UCSD-AML1 (cell line): ENCODE measurements around the gene MUC3A.
"Not testable (repeated sequence)": the region's sequence is repeated elsewhere in the genome, so short reads cannot be mapped to it uniquely, and the experiment has no call there.

ENCODE experiments used
- DNase-seq: peaks from one replicate; lab custom pipeline; 2025; ENCODE audit not compliant: unreplicated experiment; lab: John Stamatoyannopoulos, UW

The MUC3A gene

DNA sequence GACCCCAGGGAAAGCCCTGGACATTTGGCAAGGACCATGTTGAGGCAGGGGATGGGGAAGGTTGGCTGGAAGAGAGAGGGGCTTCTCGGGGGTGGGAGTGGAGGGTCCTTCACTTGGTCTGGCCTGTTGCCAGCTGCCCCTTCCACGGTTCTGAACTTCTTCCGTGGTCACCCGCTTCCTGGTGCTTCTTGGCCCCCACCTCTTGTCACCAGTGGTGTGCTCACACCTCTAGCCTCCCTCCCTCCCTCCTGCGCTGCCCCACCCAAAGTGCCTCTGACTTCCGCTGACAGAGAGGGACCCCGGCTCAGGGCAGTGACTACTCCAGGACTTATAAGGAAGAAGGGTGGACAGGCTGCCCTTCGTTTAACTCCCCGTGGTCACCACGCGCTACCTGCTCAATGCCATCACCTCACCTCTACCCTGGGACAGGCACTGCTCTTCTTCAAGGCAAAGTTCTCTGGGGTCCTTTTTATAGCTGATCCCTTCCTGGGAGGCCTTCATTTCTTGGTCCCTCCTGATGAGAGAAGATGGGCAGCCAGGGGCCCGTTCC lies 19.8 kb downstream of the MUC3A start, which contains the start of gene MUC12:
Gene MUC12 (plus strand): TSS at position 500 of the 550 bp plus-strand sequence. CDS start 58 bp downstream, outside the sequence.
- DNase-seq, result no peak

DNA sequence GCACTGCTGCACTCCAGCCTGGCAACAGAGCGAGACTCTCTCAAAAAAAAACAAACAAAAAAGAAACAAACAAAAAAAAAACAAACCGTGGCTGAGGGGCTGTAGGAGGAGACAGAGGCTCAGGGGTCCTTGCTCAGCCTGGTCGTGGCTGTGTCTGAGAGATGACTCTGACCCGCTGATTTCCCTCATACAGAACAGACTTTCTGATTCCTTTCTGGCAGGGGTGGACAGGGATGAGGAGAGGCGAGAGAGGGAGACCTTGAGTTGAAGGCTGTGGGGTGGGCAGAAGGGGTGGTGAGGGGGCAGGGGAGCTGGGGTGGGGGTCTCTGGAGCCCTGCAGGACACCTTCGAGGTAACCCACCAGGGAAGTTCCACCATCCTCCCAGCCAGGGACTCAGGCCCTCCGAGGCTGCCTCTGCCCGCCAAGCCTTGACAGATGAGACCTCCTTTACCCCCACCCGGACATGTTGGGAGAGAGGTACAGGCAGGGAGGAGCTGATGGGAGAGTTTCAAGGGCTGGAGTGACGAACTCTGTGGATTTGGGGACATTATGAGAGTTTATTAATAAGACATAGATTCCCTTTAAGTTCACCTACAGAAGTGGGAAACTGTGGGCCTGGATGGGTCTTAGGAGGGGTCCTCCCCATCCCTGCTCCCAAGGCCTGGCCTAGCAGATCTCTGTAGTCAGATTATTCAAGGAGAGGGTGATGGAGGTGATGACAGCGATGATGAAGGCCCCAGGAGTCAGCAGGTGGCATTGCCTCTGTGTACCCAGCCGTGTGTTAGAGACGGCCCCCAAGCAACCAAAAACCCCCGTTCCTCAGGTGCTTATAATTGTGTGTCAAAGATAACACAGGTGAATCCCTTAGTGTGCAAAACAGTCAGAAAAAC lies 22.0 kb downstream of the MUC3A start:
- DNase-seq, result no peak

DNA sequence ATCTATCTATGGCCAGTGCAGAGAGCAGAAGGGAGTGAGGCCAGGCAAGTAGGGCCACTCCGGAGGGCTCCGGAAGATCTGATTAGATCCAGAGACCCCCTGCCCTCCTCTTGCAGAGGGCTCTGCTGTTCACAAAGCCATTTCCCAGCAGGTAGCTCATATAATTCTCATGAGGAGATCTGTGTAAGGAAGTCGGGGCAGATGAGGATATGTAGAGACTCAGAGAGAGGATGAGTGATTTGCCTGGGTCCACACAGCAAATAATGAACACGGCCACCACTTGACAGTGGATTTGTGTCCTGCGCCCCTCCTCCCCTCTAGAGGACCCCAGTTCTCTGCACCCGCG lies 22.6 kb downstream of the MUC3A start:
- no peak for DNase-seq

DNA sequence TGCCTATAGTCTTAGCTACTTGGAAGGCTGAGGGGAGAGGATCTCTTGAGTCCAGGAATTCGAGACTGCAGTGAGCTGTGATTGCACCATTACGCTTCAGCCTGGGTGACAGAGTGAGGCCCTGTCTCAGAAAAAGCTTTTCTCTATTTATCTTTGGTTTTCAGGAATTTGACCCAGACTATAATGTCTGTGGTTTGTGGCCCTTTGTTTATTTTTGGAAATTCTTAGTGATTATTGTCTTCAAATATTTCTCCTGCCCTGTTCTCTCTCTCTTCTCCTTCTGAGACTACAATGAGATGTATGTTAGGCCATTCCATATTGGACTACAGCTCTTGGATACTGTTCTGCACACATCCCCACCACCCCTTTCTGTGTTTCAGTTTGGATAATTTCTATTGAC lies 24.7 kb downstream of the MUC3A start:
- DNase-seq, result no peak

DNA sequence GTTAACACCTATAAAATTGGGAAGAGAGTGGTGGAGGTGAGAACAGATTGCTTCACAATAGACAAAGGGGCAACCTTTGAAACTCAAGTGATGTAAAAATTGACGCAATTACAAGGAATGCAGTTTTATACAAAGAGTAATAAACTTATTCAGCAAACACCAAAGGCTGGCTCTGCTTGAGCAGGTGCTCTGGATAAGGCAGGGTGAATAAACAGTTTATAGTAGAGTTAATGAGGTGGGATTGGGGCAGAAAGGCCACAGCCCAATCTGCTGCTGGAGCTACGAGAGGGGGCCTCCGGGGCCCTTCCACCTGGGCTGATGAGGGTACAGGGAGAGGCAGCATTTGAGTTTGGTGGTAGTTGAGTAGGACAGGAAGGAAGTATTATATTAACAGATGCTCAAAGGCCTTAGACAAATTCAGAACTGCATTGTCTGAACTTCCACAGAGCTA lies 26.1 kb downstream of the MUC3A start:
- DNase-seq, result no peak

DNA sequence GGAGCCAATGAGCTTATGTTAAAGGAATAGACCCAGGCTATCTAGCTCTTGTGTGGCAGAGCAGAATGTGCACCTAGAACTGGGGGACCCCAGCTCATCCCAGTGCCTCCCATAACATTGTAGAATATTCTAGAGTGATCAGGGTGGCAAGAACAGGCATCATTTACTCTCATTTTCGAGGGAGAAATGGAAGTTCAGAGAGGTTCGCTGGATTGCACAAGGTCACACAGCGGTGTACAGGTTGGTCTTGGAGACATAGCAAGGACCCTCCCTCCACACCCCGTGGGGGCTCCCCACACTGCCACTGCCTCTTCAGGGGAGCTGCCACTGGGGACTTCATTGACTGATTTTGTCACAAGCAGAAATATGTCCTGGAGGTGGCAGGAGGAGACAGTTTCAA lies 29.0 kb downstream of the MUC3A start:
- DNase-seq, result no peak

DNA sequence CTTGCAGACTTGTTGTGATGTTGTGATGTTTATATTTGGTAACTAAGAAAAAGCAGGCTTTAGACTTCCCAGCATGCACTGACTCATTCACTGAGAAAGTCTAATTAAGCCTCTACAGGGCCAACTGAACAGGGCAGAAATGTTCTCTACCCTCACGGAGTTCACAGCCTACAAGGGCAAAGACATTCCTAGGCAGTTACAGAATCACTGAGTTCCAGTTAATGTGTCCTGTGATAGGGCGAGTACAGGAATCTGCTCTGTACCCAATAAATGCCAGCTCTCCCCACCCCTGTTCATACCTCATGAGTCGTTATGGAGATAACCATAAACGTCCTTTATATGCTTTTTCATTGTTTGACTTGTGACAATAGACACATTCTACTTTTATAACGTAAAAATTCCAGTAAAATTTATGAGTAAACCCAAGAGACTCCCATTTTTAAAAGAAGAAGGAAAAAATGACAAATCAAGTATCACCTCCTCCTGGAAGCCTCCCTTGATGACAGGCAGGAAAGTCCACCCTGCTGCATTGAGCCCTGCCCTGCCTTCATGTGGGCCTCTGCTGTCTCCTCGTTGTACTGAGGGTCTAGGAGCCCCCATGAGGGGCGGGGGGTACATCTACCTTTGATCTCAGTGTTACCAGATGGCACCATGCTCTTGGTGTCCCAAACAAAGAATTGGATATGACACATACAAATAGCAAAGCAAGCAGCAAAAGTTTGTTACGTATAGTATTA lies 34.3 kb downstream of the MUC3A start:
- DNase-seq, result no peak

DNA sequence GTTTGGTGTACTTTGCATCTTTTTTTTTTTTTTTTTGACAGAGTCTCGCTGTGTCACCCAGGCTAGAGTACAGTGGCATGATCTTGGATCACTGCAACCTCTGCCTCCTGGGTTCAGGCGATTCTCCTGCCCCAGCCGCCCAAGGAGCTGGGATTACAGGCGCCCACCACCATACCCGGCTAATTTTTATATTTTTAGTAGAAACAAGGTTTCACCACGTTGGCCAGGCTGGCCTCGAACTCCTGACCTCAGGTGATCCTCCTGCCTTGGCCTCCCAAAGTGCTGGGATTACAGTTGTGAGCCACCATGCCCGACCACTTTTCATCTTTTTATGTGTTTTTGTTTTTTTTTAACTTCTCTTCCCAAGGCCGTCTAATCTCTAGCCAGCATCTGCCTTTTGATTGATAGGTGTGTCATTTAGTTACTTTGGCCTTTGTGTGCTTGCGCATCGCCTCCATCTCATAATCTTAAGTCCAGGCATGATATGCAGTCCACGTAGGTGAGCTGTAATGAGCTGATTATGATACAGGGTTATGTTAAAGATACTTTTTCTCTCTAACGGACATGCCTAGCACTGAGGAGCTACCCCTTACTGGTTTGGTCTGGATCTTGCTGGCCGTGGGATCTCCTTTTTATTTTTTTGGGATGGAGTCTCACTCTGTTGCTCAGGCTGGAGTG lies 35.0 kb downstream of the MUC3A start:
- DNase-seq, result not testable (repeated sequence)

DNA sequence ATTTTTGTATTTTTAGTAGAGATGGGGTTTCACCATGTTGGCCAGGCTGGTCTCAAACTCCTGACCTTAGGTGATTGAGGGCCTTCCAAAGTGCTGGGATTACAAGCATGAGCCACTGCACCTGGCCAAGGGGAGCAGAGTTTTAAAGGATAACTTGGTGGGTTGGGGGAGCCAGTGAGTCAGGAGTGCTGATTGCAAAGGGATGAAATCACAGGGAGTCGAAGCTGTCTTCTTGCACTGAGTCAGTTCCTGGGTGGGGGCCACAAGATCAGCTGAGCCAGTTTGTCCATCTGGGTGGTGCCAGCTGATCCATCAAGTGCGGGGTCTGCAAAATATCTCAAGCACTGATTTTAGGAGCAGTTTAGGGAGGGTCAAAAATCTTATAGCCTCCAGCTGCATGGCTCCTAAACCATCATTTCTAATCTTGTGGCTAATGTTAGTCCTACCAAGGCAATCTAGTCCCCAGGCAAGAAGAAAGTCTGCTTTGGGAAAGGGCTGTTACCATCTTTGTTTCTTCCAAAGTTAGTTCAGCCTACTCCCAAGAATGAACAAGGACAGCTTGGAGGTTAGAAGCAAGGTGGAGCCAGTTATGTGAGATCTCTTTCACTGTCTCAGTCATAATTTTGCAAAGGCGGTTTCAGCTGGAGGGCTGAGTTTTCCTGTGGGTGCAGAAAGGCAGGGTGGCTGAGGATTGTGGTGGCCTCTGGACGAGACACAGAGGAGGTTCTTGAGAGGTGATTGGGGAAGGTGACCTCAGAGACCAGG lies 35.9 kb downstream of the MUC3A start:
- not testable (repeated sequence) for DNase-seq

DNA sequence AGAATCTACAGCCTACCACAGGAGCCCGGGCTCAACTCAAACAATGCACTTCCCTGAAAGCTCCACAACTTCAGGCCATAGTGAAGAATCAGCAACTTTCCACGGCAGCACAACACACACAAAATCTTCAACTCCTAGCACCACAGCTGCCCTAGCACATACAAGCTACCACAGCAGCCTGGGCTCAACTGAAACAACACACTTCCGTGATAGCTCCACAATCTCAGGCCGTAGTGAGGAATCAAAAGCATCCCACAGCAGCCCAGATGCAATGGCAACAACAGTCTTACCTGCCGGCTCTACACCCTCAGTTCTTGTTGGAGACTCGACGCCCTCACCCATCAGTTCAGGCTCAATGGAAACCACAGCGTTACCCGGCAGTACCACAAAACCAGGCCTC lies 42.3 kb downstream of the MUC3A start:
- no peak for DNase-seq

DNA sequence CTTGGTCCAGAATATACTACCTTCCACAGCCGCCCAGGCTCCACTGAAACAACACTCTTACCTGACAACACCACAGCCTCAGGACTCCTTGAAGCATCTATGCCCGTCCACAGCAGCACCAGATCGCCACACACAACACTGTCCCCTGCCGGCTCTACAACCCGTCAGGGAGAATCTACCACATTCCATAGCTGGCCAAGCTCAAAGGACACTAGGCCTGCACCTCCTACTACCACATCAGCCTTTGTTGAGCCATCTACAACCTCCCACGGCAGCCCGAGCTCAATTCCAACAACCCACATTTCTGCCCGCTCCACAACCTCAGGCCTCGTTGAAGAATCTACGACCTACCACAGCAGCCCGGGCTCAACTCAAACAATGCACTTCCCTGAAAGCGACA lies 42.9 kb downstream of the MUC3A start:
- DNase-seq, result not testable (repeated sequence)

DNA sequence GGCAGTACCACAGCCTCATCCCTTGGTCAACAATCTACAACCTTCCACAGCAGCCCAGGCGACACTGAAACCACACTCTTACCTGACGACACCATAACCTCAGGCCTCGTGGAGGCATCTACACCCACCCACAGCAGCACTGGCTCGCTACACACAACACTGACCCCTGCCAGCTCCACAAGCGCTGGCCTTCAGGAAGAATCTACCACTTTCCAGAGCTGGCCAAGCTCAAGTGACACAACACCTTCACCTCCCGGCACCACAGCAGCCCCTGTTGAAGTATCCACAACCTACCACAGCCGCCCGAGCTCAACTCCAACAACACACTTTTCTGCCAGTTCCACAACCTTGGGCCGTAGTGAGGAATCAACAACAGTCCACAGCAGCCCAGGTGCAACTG lies 45.3 kb downstream of the MUC3A start:
- DNase-seq, result not testable (repeated sequence)

DNA sequence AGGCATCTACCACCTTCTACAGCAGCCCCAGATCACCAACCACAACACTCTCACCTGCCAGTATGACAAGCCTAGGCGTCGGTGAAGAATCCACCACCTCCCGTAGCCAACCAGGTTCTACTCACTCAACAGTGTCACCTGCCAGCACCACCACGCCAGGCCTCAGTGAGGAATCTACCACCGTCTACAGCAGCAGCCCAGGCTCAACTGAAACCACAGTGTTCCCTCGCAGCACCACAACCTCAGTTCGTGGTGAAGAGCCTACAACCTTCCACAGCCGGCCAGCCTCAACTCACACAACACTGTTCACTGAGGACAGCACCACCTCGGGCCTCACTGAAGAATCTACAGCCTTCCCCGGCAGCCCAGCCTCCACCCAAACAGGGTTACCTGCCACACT lies 49.2 kb downstream of the MUC3A start:
- not testable (repeated sequence) for DNase-seq

DNA sequence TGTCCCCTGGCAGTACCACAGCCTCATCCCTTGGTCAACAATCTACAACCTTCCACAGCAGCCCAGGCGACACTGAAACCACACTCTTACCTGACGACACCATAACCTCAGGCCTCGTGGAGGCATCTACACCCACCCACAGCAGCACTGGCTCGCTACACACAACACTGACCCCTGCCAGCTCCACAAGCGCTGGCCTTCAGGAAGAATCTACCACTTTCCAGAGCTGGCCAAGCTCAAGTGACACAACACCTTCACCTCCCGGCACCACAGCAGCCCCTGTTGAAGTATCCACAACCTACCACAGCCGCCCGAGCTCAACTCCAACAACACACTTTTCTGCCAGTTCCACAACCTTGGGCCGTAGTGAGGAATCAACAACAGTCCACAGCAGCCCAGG lies 50.0 kb downstream of the MUC3A start:
- not testable (repeated sequence) for DNase-seq

DNA sequence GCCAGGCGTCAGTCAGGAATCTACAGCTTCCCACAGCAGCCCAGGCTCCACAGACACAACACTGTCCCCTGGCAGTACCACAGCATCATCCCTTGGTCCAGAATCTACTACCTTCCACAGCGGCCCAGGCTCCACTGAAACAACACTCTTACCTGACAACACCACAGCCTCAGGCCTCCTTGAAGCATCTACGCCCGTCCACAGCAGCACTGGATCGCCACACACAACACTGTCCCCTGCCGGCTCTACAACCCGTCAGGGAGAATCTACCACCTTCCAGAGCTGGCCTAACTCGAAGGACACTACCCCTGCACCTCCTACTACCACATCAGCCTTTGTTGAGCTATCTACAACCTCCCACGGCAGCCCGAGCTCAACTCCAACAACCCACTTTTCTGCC lies 50.7 kb downstream of the MUC3A start:
- DNase-seq, result not testable (repeated sequence)

DNA sequence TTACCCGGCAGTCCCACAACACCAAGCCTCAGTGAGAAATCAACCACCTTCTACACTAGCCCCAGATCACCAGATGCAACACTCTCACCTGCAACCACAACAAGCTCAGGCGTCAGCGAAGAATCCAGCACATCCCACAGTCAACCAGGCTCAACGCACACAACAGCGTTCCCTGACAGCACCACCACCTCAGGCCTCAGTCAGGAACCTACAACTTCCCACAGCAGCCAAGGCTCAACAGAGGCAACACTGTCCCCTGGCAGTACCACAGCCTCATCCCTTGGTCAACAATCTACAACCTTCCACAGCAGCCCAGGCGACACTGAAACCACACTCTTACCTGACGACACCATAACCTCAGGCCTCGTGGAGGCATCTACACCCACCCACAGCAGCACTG lies 53.0 kb downstream of the MUC3A start:
- DNase-seq, result not testable (repeated sequence)

DNA sequence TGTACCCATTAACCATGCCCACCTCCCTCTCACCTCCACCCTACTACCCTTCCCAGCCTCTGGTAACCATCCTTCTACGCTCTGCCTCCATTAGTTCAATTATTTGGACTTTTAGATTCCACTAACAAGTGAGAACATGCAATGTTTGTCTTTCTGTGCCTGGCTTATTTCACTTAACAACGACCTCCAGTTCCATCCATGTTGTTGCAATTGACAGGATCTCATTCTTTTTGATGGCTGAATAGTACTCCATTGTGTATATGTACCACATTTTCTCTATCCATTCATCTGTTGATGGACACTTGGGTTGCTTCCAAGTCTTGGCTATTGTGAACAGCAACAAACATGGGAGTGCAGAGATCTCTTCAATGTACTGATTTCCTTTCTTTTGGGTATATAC lies 58.0 kb downstream of the MUC3A start:
- not testable (repeated sequence) for DNase-seq

DNA sequence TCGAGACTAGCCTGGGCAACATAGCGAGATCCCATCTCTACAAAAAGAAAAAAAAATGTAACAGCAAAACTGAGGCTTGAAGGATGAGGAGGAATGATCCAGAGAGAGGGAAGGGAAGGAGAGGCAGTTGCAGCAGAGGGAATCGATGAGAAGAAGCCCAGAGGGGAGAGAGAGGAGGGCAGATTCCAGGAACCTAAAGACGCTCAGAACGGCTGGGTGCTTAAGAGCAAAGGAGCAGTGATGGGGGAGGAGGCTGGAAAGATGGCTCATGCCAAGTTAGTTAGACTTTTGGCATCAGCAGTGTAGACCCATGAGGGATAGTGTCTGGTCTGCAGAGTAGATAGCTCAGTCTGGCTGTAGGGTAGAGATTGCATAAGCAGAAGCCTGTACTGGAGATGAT lies 60.3 kb downstream of the MUC3A start:
- DNase-seq, result no peak

DNA sequence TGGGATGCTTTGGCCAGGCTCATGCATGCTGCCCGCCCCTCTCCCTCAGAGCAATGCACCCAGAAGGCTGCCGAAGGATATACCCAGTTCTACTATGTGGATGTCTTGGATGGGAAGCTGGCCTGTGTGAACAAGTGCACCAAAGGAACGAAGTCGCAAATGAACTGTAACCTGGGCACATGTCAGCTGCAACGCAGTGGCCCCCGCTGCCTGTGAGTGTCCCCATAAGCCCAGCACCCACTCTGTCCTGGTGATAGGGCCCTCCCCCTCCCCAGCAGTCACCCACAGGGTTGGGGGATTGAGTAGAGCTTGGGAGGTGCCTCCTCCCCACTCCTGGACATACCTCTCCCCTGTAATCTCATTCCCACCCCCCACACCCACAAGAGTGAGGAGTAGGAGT lies 63.6 kb downstream of the MUC3A start:
- DNase-seq, result no peak

DNA sequence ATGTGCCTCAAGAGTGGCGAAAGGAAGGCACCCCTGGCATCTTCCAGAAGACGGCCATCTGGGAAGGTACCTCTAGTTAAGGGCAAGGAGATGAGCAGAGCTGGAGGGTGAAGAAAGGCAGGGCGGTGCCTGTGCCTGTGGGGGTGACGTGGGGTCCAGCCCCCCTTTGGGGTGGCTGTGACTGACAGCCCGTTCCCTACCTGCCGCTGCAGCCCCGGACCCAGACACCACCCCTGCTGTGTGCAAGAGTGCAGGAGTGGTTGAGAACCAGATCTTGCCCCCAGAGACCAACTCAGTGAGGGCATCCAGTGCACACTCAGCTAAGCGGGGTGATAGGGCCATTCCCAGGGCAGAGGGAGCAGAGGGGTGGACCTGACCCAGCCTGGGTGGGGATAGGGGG lies 66.3 kb downstream of the MUC3A start:
- no peak for DNase-seq
